ENCODE data around the gene SHANK2. TPM values are rescaled to one million over a fixed set of nuclear protein-coding genes. Genes with fewer than 3 reads are reported as not detected.

The SHANK2 gene
- total and polyA plus RNA-seq, 2 of the 4 experiments (the other 2 are of a cell fraction), result 1.6 to 2.2 TPM

GRCh38 chr11:71286701-71287643, 34.6 kb upstream of the SHANK2 start:
- H2AK5ac ChIP-seq (ENCODE audit: low read depth, low read length), result peak overlapping the region; percentile 68
- in situ Hi-C loops (cut with MboI; ENCODE audit: low sequenced_read_pairs), result no loop called here
- WGBS, 2 experiments (ENCODE audit: extremely low coverage in 2 of 2, insufficient read length in 1 of 2), result 10% methylated on average over 2 of the region's 14 CpGs; no CpG with 5 or more reads in 1 of the 2 experiments
- ATAC-seq (ENCODE audit: low read depth) (peak; percentile 91), DNase-seq (peak; percentile 92)
- ChIA-PET CTCF (interaction anchor here (0.6 to 1.1 kb wide), 3 partner anchors 13 to 56 kb away, joined by 3 to 7 read pairs (median 3); no protein-coding TSS in a partner anchor), POLR2A (ENCODE audit: unreplicated experiment) (interaction anchor here (0.9 kb wide), 1 partner anchor 12 kb away, joined by 3 read pairs; no protein-coding TSS in a partner anchor)
- BruUV-seq (replicated peaks), result no TSS peak
- TF ChIP-seq RAD21 (IDR thresholded peaks at IDR 0.05; ENCODE audit: low read length) (peak; percentile 1; the same call in 1 of the 2 replicates), MXI1 (IDR thresholded peaks at IDR 0.05; ENCODE audit: borderline replicate concordance, low read depth, low read length) (peak; percentile 10; the same call in 1 of the 2 replicates), MAFK (IDR thresholded peaks at IDR 0.05; ENCODE audit: low read depth, low read length) (no peak), BHLHE40 (IDR thresholded peaks at IDR 0.05; ENCODE audit: low read depth, low read length) (peak; percentile 50), CTCF (conservative IDR thresholded peaks at IDR 0.05; ENCODE audit: low read depth, low read length) (no peak), POLR2A (IDR thresholded peaks at IDR 0.05; ENCODE audit: low read depth, low read length) (no peak), MAZ (IDR thresholded peaks at IDR 0.05; ENCODE audit: borderline replicate concordance, low read depth, low read length) (0 out of 2 replicates have a peak, but pooled peaks have one; percentile 19)
- H2BK15ac ChIP-seq (ENCODE audit: low read depth, low read length), result no peak overlapping the region; the same call in 2 of the 3 replicates
- H3K27ac ChIP-seq (ENCODE audit: insufficient read depth, low read length), result peak overlapping the region; percentile 63
- dilution Hi-C loops (cut with HindIII; ENCODE audit: low sequenced_read_pairs, unreplicated experiment), result no loop called here
- no peaks in the 10 kb centered on the region for H3K36me3 ChIP-seq (ENCODE audit: control insufficient read depth, insufficient read depth, low read length)
- no peak overlapping the region for H3K4me3 ChIP-seq (ENCODE audit: insufficient read depth, low read depth, low read length)
- peak overlapping the region in 1 of 2 experiments; percentile 23; a peak in 1 of 4 replicates for H4K8ac ChIP-seq (ENCODE audit: low read depth in 2 of 2, low read length in 2 of 2)
- no peak overlapping the region for H3K14ac ChIP-seq (replicated peaks; ENCODE audit: low read depth, low read length)
- peak overlapping the region; percentile 45 for H2AFZ ChIP-seq (replicated peaks; ENCODE audit: low read length, poor library complexity)
- H4K91ac ChIP-seq (ENCODE audit: insufficient read depth, low read depth, low read length), result peak overlapping the region; percentile 77
- peak overlapping the region; percentile 58 for H3K4ac ChIP-seq (ENCODE audit: low read depth, low read length)
- no peak overlapping the region for H3K23ac ChIP-seq (ENCODE audit: low read depth, low read length)
- peaks cover 5% of the 10 kb centered on the region for H3K4me1 ChIP-seq (ENCODE audit: control insufficient read depth, insufficient read depth, low read length)
- H4K5ac ChIP-seq (ENCODE audit: low read depth, low read length), result 0 out of 2 replicates have a peak overlapping the region, but pooled peaks have one; percentile 10
- H3K4me2 ChIP-seq (ENCODE audit: low read depth, low read length), result peak overlapping the region; percentile 48
- intact Hi-C loops (cut with micrococcal nuclease), result loop anchor here (1.0 to 5.0 kb wide), 2 partner anchors 34 to 50 kb away; no protein-coding TSS in a partner anchor
- peak overlapping the region; percentile 2 for H2AK9ac ChIP-seq (replicated peaks; ENCODE audit: low read depth, low read length, poor library complexity)
- peak overlapping the region; percentile 75 for H2BK120ac ChIP-seq (ENCODE audit: low read depth, low read length)
- H2BK20ac ChIP-seq (ENCODE audit: low read depth, low read length), result peak overlapping the region; percentile 68; the same call in 1 of the 2 replicates
- H2BK5ac ChIP-seq (ENCODE audit: low read depth, low read length, poor library complexity, severe bottlenecking), result peak overlapping the region; percentile 69
- peak overlapping the region; percentile 46 for H3K18ac ChIP-seq (ENCODE audit: low read depth, low read length)
- peaks cover 2% of the 10 kb centered on the region; the same call in 1 of the 2 replicates for H3K9me3 ChIP-seq (ENCODE audit: control insufficient read depth, insufficient read depth, low read length)
- peaks cover 3% of the 10 kb centered on the region; the same call in 1 of the 2 replicates for H3K9me1 ChIP-seq (ENCODE audit: insufficient read depth, low read length)
- no peaks in the 10 kb centered on the region for H3K79me1 ChIP-seq (ENCODE audit: low read depth in 1 of 2, low read length in 2 of 2)
- no peak overlapping the region for H3K56ac ChIP-seq (ENCODE audit: extremely low read depth, insufficient read depth, low read length)
- peaks cover 9% of the 10 kb centered on the region; the same call in 1 of the 2 replicates for H4K20me1 ChIP-seq (ENCODE audit: insufficient read depth, low read length)
- no peak overlapping the region for H3K9ac ChIP-seq (ENCODE audit: low read depth, low read length)
- peaks cover 6% of the 10 kb centered on the region; the same call in 1 of the 2 replicates for H3K27me3 ChIP-seq (ENCODE audit: control insufficient read depth, insufficient read depth, low read length)
